Left colon (tissue), 2 donors: ENCODE data around the gene TSC22D1. TPM values are rescaled to one million over a fixed set of nuclear protein-coding genes. Genes with fewer than 3 reads are reported as not detected.
"Not testable (repeated sequence)": the region's sequence is repeated elsewhere in the genome, so short reads cannot be mapped to it uniquely, and the experiment has no call there.

Source experiments
- ATAC-seq: fragments of 200-7000 bp; cut with Tn5 transposase; one replicate; pipeline ENCODE4 v1.9.1; 2020; ENCODE audit warnings: mild to moderate bottlenecking, moderate library complexity
- DNase-seq, 2 donors: peaks; one replicate each; pipeline ENCODE4 v3.0.0-alpha.2; 2020
- intact Hi-C, 2 donors: fragments of 100-400 bp; cut with DNase I in 1 of 2; cut with micrococcal nuclease in 1 of 2; formaldehyde crosslinking; loops; one replicate each; pipeline versions ENCODE4 v1.11.2 to v1.14.0; 2022; cut with DNase I, micrococcal nuclease
- total RNA-seq, 2 donors: library from RNA; stranded (reverse); fragmentation: NEBNext Ultra II Directional; extraction: Animal tissue kit (Norgen Biotek cat#: 25700); gene quantifications; one replicate each; pipeline ENCODE4 v1.2.1, GENCODE V29; 2021
- donor health status: DM: no; HTN: no; CAD: no.
- donor health status: DM: yes; HTN: yes; CAD: no.

Gene TSC22D1
- total RNA-seq, 2 donors from 2014 or later, result 268 to 294 TPM

DNA sequence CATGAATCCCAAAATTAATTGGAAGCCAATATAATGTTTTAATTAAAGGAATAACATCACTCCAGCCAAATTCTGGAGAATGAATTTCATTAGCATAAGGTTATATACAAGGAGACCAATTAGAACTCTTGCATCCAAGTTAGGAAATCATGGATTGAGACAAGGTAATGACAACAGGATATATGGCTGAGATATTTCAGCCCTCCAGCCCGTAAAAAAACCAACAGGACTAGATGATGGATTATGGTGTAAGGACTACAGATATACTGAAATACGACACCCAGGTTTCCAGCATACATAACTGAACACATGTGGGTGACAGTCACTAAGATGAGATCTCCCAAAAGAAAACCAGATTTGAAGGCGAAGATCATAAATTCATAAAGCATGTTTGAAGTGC lies 56.5 kb downstream of the TSC22D1 start:
- ATAC-seq (no peak), DNase-seq (no peak)
- intact Hi-C loops, result loop anchor here in 1 of 2 donors (10.0 kb wide), 1 partner anchor 45 kb away; no protein-coding TSS in a partner anchor

DNA sequence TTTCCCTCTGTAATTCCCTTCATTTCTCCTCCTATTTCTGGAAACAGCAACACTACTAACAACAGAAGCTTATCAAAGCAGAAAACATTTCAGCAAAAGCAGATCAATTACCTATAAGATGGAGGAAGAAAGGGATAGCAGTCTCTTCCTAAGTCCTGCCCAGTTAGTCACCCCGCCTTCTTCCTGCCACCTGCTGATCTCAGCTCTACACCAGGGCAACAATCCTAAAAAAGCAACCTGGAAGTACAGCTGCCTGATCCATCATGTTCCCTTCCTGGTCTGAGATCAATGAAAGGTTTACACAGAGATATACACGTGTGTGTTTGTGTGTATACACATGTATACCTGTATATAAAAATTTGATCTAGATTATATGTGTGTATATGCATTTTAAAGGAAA lies 59.4 kb downstream of the TSC22D1 start:
- no peak for DNase-seq
- intact Hi-C loops, result loop anchor here in 1 of 2 donors (10.0 kb wide), 1 partner anchor 48 kb away; no protein-coding TSS in a partner anchor
- peak; percentile 68 for ATAC-seq

DNA sequence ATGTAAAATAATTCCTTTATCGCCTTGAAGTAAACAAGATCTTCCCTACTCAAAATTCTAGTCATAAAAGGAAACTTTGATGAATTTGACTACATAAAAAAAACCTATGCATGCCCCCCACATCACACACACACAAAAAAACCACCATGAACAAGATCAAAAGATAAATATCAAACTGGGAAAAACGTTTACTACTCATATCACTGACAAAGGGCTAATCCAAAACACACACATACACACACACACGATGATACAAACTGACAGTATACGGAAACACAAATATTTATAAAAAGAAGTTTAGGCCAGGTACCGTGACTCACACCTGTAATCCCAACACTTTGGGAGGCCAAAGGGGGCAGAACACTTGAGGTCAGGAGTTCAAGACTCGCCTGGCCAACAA lies 61.9 kb downstream of the TSC22D1 start:
- no peak for DNase-seq
- ATAC-seq, result no peak
- intact Hi-C loops, result loop anchor here in 1 of 2 donors (10.0 kb wide), 1 partner anchor 51 kb away; no protein-coding TSS in a partner anchor

DNA sequence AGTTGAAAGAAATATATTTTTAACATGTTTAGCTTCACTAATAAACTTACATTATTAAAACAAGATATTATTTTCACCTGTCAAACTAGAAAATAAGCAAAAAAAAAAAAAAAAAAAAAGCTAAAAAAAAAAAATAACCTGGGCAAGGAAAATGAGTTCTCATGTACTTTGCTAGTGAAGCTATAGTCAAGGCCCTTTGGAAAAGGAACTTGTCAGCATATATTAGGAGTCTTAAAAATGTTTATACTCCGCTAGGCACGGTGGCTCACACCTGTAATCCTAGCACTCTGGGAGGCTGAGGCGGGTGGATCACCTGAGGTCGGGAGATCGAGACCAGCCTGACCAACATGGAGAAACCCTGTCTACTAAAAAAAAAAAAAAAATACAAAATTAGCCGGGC lies 66.3 kb downstream of the TSC22D1 start:
- DNase-seq, ATAC-seq: not testable (repeated sequence)
- intact Hi-C loops, result loop anchor here in 1 of 2 donors (10.0 kb wide), 1 partner anchor 55 kb away; no protein-coding TSS in a partner anchor

DNA sequence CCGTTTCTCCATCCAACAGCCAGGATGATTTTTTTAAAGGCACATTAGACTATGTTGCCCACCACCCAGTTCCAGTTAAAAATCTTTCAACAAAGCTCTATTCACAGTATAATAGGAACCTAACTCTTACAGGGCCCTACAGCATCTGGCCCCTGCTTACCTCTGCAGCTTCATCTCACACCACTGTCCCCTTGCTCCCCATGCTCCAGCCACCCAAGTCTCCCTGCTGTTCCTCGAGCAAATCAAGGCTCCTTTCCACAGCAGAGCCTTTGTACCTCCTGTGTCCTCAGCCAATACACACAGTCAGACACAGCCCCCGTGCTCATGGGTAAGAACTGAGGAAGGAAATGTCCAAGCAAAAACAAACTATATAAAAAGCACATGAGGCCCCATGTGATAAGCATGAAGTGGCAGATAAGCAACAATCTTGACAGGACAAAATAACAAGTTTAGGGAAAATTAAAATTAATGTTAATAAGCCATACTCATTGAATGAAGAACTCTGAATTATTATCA lies 67.5 kb downstream of the TSC22D1 start:
- ATAC-seq (no peak), DNase-seq (no peak)
- intact Hi-C loops, result no loop called here

DNA sequence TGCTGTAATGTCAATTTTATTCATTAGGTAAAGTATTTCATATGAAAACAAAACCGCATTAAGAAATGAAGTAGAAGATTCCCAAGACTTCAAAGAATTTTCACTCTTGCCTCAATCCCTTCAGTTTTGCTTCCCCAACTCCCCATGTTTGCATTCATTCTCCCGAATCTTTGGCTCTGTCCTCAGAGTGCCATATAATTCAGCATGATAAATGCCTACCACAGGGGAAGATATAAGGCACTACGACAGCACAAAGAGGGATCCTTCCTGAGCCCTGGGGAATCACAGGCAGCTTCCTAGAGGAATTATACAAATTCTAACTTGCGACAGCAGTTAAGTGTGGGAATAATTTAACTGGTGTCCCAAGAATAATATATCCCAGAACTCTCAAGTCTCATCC lies 68.5 kb downstream of the TSC22D1 start:
- ATAC-seq (no peak), DNase-seq (no peak)
- intact Hi-C loops, result no loop called here

DNA sequence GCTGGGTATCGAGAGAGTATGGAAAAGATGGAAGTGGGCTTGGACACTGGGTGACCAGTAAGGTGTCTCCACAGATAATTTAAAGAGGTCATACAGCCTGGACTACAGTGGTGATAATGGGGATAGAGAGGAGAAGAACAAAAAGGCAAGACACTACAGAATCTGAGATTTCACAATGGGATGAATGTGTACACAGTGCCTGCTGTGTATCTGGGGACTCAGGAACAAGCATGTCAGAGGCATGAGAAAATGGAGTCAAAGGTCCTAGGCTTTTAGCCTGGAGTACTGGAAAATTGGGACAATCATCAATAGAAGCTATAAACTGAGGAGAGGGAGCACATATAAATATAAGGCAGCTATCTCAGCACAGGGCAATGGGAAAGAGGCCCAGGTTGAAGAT lies 69.4 kb downstream of the TSC22D1 start:
- no peak for ATAC-seq
- intact Hi-C loops, result no loop called here
- no peak for DNase-seq

DNA sequence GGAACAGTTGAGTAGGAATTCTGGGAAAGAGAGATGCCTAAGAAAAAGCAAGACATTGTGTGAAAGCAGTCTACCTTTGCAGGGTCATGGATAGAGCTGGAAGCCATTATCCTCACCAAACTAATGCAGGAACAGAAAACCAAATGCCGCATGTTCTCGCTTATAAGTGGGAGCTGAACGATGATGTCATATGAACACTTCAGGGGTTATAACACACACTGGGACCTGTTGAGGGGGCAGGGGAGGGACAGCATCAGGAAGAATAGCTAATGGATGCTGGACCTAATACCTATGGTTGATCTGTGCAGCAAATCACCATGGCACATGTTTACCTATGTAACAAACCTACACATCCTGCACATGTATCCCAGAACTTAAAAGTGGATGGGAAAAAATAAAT lies 69.9 kb downstream of the TSC22D1 start:
- ATAC-seq (no peak), DNase-seq (no peak)
- intact Hi-C loops, result no loop called here

DNA sequence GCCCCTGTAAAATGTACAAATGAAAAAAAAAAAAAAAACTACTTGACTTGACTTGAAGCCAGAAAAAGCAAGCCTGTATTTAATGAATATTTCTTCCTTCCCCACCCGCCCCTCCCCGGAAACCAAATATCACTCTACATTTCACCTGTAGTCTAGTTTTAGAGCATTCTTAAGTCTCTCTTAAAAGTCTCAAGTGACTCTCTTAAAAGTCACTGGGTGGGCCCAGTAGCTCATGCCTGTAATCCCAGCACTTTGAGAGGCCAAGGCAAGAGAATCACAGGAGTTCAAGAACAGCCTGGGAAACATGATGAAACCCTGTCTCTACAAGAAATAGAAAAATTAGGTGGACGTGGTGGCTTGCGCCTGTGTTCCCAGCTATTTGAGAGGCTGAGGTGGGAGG lies 72.0 kb downstream of the TSC22D1 start:
- intact Hi-C loops, result no loop called here
- DNase-seq, result no peak
- ATAC-seq, result no peak

DNA sequence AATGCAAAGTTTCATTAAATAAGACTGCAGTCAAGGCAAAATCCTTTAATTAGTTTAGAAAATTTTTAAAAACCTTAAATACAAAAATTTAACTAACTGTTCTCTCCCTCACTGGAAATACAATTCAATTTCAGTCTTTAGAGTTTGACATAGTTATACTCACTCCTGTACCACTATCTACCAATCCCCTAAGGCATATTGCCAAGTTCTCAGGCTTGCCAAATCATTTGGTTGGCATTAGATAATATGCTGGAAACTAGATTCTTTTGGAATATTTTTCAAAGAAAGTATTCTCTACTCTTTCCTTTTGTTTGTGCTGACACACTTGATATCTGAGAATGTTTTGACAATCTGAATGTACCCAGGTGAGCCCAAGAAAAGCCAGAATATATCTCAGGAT lies 77.2 kb downstream of the TSC22D1 start:
- DNase-seq, result no peak
- ATAC-seq, result no peak
- intact Hi-C loops, result no loop called here

DNA sequence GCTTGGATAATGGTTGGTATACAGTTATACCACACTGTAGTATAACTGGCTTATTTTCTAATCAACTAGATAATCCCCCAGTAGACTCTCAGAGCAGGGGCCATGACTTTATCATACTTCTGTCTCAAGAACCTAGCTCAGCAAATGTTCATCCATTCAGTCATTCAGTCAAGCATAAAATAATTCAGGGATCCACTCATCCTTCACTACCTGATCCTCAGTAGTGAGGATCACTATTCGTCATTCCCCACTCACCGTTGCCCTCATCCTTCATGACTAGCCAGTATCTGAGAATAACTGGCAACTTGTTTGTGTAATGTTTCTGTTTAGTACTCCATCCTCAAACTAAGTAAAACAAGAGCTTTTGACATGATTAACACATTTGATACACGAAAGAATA lies 77.6 kb downstream of the TSC22D1 start:
- intact Hi-C loops, result no loop called here
- ATAC-seq (no peak), DNase-seq (no peak)

DNA sequence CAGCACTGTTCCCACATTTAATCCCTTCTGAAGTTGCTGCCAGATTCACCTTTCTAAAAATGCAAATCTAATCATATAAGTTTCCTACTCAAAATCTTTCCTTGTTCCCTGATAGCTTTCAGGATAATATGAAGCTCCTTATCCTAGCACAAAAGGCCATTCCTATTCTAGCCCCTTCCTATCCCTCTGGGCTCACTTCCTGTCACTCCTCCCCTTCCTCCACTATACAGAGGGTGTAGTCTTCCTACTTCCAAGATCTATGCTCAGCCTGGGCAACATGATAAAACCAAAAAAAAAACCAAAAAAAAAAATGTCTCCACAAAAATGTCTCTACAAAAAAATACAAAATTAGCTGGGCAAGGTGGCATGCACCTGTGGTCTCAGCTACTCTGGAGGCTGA lies 78.3 kb downstream of the TSC22D1 start:
- ATAC-seq, result no peak
- no peak for DNase-seq
- intact Hi-C loops, result no loop called here

DNA sequence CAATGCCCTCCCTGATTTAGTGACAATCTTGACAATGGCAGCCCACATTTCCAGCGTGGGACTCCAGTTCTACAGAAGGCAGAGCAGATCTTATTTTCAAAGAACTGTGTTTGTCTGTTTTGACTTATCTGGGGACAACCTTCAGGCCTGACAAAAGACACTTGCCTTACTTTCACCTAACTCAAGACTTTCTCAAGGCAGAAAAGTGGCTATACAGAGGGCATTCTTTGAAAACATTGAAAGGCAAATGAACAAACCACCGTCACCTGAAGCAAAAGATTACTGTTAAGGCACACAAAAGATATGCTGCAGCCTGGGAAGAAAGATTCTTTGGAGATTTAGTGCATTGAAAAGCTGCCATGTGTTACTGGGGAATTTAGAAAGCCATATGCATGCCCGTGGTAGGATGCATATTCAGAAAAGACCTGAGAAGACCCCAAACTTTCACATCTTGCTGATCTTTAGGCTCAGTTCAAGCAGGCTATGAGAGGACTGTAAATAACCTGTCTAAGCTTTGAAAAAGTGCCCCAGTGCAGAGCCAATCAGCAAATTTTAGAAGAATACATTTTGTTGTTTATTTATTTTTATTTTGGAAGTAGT lies 82.8 kb downstream of the TSC22D1 start:
- ATAC-seq, result no peak
- intact Hi-C loops, result no loop called here

DNA sequence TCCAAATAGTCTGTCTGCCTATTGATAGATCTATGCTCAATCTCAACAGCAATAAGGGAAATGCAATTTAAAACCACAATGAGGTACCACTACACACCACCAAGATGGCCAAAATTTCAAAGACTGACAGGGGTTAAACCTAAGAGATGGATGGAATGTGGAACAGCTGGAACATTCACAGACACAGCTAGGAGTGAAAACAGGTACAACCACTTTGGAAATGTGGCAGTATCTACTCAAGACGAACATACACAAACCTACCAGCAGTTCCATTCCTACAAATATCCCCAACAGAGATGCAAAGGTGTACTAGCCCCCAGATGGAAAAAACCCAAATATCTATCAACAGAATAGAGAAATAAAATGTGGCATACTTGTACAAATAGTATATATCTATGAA lies 86.4 kb downstream of the TSC22D1 start:
- intact Hi-C loops, result no loop called here
- ATAC-seq (no peak), DNase-seq (no peak)

More for the DNA sequence above, 82.8 kb downstream of the TSC22D1 start:
- no peak for DNase-seq

DNA sequence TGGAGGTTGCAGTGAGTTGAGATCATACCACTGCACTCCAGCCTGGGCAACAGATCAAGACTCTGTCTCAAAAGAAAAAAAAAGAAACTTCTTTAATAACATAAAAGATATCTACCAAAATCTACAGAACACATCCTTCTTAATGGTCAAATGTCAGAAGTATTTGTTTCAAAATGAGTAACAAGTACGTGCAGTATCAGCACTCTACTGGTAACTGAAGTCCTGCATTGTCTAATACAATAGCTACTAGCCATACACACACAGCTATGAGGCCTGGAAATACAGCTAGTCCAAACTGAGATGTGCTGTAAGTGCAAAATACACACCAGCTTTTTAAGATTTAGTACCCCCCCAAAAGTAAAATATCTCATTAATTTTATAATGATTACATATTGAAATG lies 88.1 kb downstream of the TSC22D1 start:
- ATAC-seq (no peak), DNase-seq (no peak)
- intact Hi-C loops, result no loop called here

DNA sequence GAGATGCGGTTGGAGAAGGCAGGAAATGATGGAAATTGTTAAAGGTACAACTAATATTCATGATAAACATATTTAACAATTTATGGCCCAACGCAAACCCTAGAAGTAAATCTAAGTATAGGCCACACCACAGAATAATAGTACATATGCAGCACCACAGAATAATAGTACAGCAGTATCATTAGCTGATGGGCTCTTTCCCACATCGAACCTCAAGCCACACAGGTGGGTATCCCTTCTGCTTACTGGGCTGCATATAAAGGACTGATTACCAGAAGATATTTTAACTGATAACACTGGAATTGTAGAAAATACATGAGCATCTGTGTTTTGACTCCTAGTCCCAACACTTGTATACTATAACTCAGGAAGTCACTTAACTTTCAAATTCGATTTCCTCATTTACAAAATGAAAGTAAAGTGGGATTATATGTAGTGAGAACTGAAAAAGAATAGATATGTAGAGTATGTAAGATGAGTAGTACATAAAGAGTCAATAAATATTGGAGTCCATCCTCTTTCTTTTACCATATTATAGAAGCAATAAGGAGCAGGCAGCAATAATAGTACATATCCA lies 91.5 kb downstream of the TSC22D1 start:
- ATAC-seq, result no peak
- intact Hi-C loops, result loop anchor here in 1 of 2 donors (5.0 kb wide), 1 partner anchor 488 kb away; no protein-coding TSS in a partner anchor
- DNase-seq, result no peak

DNA sequence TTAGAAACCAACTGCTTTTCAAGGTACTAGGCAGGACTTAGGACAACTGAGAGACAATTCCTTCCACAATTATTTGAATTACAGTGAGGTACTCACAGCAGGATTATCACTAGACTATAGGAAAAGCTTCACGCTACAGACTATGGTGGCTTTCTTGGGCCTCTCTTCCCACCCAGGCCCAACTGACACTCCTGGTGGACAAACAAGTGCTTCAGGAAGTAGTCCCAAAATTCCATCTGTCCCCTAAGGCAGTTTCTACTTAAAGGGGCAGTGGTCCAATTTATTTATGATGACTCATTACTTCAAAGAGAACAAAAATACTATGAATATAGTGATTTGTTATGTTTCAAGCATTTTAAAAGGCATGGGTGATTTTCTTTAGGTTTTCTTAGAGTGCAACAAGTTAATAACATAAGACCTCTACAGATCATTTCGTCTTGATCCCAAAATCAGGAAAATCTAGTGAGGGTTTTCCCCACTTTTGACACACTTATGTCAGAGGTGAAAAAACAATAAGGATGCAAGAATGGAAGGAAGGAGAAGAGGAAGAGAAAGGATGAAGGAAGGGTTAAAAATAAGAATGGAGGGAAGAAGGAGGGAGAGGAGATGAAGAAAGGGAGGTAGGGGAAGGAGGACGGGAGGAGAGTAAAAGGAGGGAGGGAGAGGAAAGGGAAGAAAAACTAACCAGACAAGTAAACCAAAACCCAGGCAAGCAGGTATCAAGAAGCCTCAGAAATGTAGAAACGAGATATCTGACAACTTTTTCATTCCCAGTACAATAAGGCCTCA lies 101.8 kb downstream of the TSC22D1 start:
- intact Hi-C loops, result loop anchor here in 1 of 2 donors (5.0 kb wide), 1 partner anchor 567 kb away; no protein-coding TSS in a partner anchor
- DNase-seq (no peak), ATAC-seq (peak; percentile 62)

DNA sequence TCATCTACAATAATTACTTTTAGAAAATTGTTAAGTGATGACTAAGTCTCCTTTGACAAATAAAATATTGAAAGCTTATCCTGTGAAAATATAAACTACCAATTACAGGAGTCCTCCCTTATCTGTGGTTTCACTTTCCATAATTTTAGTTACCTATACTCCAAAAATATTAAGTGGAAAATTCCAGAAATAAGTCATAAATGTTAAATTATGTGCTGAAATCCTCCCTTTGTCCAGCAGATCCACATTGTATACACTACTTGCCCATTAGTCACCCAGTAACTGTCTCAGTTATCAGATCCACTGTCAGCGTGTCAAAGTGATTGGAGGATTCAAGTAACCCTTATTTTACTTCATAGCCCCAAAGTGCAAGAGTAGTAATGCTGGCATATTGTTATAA lies 104.4 kb downstream of the TSC22D1 start:
- intact Hi-C loops, result loop anchor here in 1 of 2 donors (5.0 kb wide), 1 partner anchor 564 kb away; no protein-coding TSS in a partner anchor
- DNase-seq (no peak), ATAC-seq (no peak)
